HG03064 (cell line): Measurements from ENCODE around the gene ALKBH4.
"Not testable (repeated sequence)": the region's sequence is repeated elsewhere in the genome, so short reads cannot be mapped to it uniquely, and the experiment has no call there.

Experiments used
- ATAC-seq: cut with Tn5 transposase; IDR thresholded peaks from one replicate; pipeline ENCODE4 v1.9.1; 2021; ENCODE audit warnings: low read depth; ENCODE audit not compliant: unreplicated experiment

Gene ALKBH4

GRCh38 chr7:102429141-102429899 is 35.3 kb downstream of the ALKBH4 start:
- no peak for ATAC-seq

GRCh38 chr7:102427019-102427405 is 37.7 kb downstream of the ALKBH4 start:
- no peak for ATAC-seq

GRCh38 chr7:102426268-102427018 is 38.2 kb downstream of the ALKBH4 start:
- peak; percentile 44 for ATAC-seq

GRCh38 chr7:102425639-102426267 is 38.9 kb downstream of the ALKBH4 start:
- peak; percentile 60 for ATAC-seq

- ATAC-seq: no peak
Measured at GRCh38 chr7:102424787-102425218, 39.9 kb downstream of the ALKBH4 start.

GRCh38 chr7:102424129-102424551 is 40.5 kb downstream of the ALKBH4 start:
- ATAC-seq: no peak

- ATAC-seq: no peak
Measured at GRCh38 chr7:102421706-102422240, 42.9 kb downstream of the ALKBH4 start.

- ATAC-seq: no peak
Measured at GRCh38 chr7:102418592-102418991, 46.1 kb downstream of the ALKBH4 start.

- no peak for ATAC-seq
Measured at GRCh38 chr7:102417105-102417504, 47.6 kb downstream of the ALKBH4 start.

- ATAC-seq: no peak
Measured at GRCh38 chr7:102416406-102416805, 48.3 kb downstream of the ALKBH4 start.

- no peak for ATAC-seq
Measured at GRCh38 chr7:102415685-102416225, 48.9 kb downstream of the ALKBH4 start.

GRCh38 chr7:102413611-102414010 is 51.1 kb downstream of the ALKBH4 start:
- ATAC-seq: no peak

GRCh38 chr7:102413091-102413490 is 51.6 kb downstream of the ALKBH4 start:
- no peak for ATAC-seq

- ATAC-seq: no peak
Measured at GRCh38 chr7:102412548-102412947, 52.1 kb downstream of the ALKBH4 start.

- no peak for ATAC-seq
Measured at GRCh38 chr7:102410918-102411317, 53.7 kb downstream of the ALKBH4 start.

- ATAC-seq: no peak
Measured at GRCh38 chr7:102410123-102410522, 54.5 kb downstream of the ALKBH4 start.

GRCh38 chr7:102409340-102409739 is 55.3 kb downstream of the ALKBH4 start:
- ATAC-seq: no peak

GRCh38 chr7:102408530-102408929 is 56.1 kb downstream of the ALKBH4 start:
- not testable (repeated sequence) for ATAC-seq

GRCh38 chr7:102407910-102408309 is 56.8 kb downstream of the ALKBH4 start:
- ATAC-seq: no peak
